ENCODE measurements around the gene DOK5.

DOK5 gene

GRCh38 chr20:54669040-54669363 lies 193.6 kb downstream of the DOK5 start:
- Histone ChIP-seq H3K79me2 (ENCODE audit: low read length) (no peaks in the 10 kb centered on the region), H3K9ac (ENCODE audit: low read length) (peak overlapping the region; percentile 33; the same call in 1 of the 2 replicates), H3K27me3 (replicated peaks; ENCODE audit: insufficient read depth, low read length) (no peaks in the 10 kb centered on the region), H3K36me3 (replicated peaks; ENCODE audit: insufficient read depth, low read length) (no peaks in the 10 kb centered on the region), H2AFZ (ENCODE audit: low read length) (peak overlapping the region; percentile 65), H3K4me2 (ENCODE audit: low read depth, low read length) (peak overlapping the region; percentile 76), H3K27ac (ENCODE audit: low read length) (no peak overlapping the region), H3K4me1 (ENCODE audit: low read length) (peaks cover 6% of the 10 kb centered on the region; the same call in 1 of the 2 replicates), H4K20me1 (ENCODE audit: insufficient read depth, low read length) (no peaks in the 10 kb centered on the region), H3K9me3 (replicated peaks; ENCODE audit: insufficient read depth, low read length) (no peaks in the 10 kb centered on the region), H3K9me2 (replicated peaks; ENCODE audit: insufficient read depth, low read length) (no peaks in the 10 kb centered on the region), H3F3A (ENCODE audit: insufficient read depth, low read length) (no peaks in the 10 kb centered on the region), H3K4me3 (ENCODE audit: low read length) (peak overlapping the region; percentile 41)
- TF ChIP-seq EZH2phosphoT487 (IDR thresholded peaks at IDR 0.05; ENCODE audit: low read length) (no peak), EZH2 (optimal IDR thresholded peaks at IDR 0.05; ENCODE audit: low read depth, low read length) (no peak), CTCF (IDR thresholded peaks at IDR 0.05; ENCODE audit: low read length) (no peak)
- DNase-seq, result no peak

- H3K27me3 ChIP-seq (replicated peaks; ENCODE audit: insufficient read depth, low read length), result no peaks in the 10 kb centered on the region
- DNase-seq, result no peak
- no peak overlapping the region for H2AFZ ChIP-seq (ENCODE audit: low read length)
- H3K4me3 ChIP-seq (ENCODE audit: low read length), result no peak overlapping the region
- no peaks in the 10 kb centered on the region for H3K9me2 ChIP-seq (replicated peaks; ENCODE audit: insufficient read depth, low read length)
- H3K27ac ChIP-seq (ENCODE audit: low read length), result no peak overlapping the region
- no peaks in the 10 kb centered on the region for H3K79me2 ChIP-seq (ENCODE audit: low read length)
- no peaks in the 10 kb centered on the region for H4K20me1 ChIP-seq (ENCODE audit: insufficient read depth, low read length)
- peaks cover 13% of the 10 kb centered on the region for H3K4me1 ChIP-seq (ENCODE audit: low read length)
- no peak overlapping the region for H3K4me2 ChIP-seq (ENCODE audit: low read depth, low read length)
- H3F3A ChIP-seq (ENCODE audit: insufficient read depth, low read length), result no peaks in the 10 kb centered on the region
- no peaks in the 10 kb centered on the region for H3K9me3 ChIP-seq (replicated peaks; ENCODE audit: insufficient read depth, low read length)
- TF ChIP-seq EZH2 (optimal IDR thresholded peaks at IDR 0.05; ENCODE audit: low read depth, low read length) (no peak), EZH2phosphoT487 (IDR thresholded peaks at IDR 0.05; ENCODE audit: low read length) (no peak), CTCF (IDR thresholded peaks at IDR 0.05; ENCODE audit: low read length) (no peak)
- H3K36me3 ChIP-seq (replicated peaks; ENCODE audit: insufficient read depth, low read length), result no peaks in the 10 kb centered on the region
- H3K9ac ChIP-seq (ENCODE audit: low read length), result no peak overlapping the region
Measured at GRCh38 chr20:54678253-54678652, 202.9 kb downstream of the DOK5 start.

- Histone ChIP-seq H3F3A (ENCODE audit: insufficient read depth, low read length) (no peaks in the 10 kb centered on the region), H3K9me3 (replicated peaks; ENCODE audit: insufficient read depth, low read length) (no peaks in the 10 kb centered on the region), H2AFZ (ENCODE audit: low read length) (0 out of 2 replicates have a peak overlapping the region, but pooled peaks have one; percentile 15), H3K9ac (ENCODE audit: low read length) (no peak overlapping the region), H3K27ac (ENCODE audit: low read length) (no peak overlapping the region), H3K9me2 (replicated peaks; ENCODE audit: insufficient read depth, low read length) (no peaks in the 10 kb centered on the region), H3K4me2 (ENCODE audit: low read depth, low read length) (peak overlapping the region; percentile 59), H3K36me3 (replicated peaks; ENCODE audit: insufficient read depth, low read length) (no peaks in the 10 kb centered on the region), H3K79me2 (ENCODE audit: low read length) (no peaks in the 10 kb centered on the region), H3K4me3 (ENCODE audit: low read length) (0 out of 2 replicates have a peak overlapping the region, but pooled peaks have one; percentile 15), H4K20me1 (ENCODE audit: insufficient read depth, low read length) (no peaks in the 10 kb centered on the region), H3K4me1 (ENCODE audit: low read length) (peaks cover 13% of the 10 kb centered on the region), H3K27me3 (replicated peaks; ENCODE audit: insufficient read depth, low read length) (no peaks in the 10 kb centered on the region)
- no peak for DNase-seq
- TF ChIP-seq EZH2phosphoT487 (IDR thresholded peaks at IDR 0.05; ENCODE audit: low read length) (no peak), CTCF (IDR thresholded peaks at IDR 0.05; ENCODE audit: low read length) (no peak), EZH2 (optimal IDR thresholded peaks at IDR 0.05; ENCODE audit: low read depth, low read length) (no peak)
Measured at GRCh38 chr20:54680439-54680838, 205.0 kb downstream of the DOK5 start.
